Heart left ventricle (tissue), 13 donors: Measurements from ENCODE around the gene CWC27.

Experiments used
- POLR2A ChIP-seq, 2 donors: fragments of 450-650 bp; IDR thresholded peaks; one replicate each; pipeline ENCODE4 v1.6.1; 2017; ENCODE audit warnings: antibody characterized with exemption in 2 of 2, mild to moderate bottlenecking in 2 of 2, moderate library complexity in 2 of 2
- TF ChIP-seq, protein P1 (sequence below), 12 donors: fragments of 200-600 bp; sonication (generic) in 4 of 12; IDR thresholded peaks; one replicate each; pipeline versions ENCODE4 v1.5.0 to v1.8.0; 2018 to 2022; ENCODE audit warnings: antibody characterized with exemption in 12 of 12, mild to moderate bottlenecking in 5 of 12
- donor health status: ischemic (EF 13 %, LVEDD 7.1; RV severe dilation, severe dysfunction).
- donor health status: DM: no; HTN: yes; CAD: no.
- donor health status: DM: no; HTN: no; CAD: no.
- donor health status: ischemic (EF 25% LVEDD 6.9; RV normal size, moderate dysfunction).
- donor health status: ischemic (EF 25% LVEDD 5.7; RV mildly dilated, moderate dysfunction).
- donor health status: ischemic (EF 35%, LVEDD 5.7; RV mildly dilated, moderate dysfunction).
- donor health status: nonischemic (EF 11% LVEDD 7.7; RV severe dilation, severe dysfunction).
- donor health status: DM: yes; HTN: yes; CAD: no.
- donor health status: PGD.
- donor health status: ischemic (EF 29% LVEDD 5.4; RV normal size, mild dysfunction).
- donor health status: nonischemic (EF 23%, LVEDD 6.1; RV moderate dilation, normal function).

GRCh38 chr5:64939772-64940510 is 171.2 kb downstream of the CWC27 start:
- TF ChIP-seq, protein P1, sequence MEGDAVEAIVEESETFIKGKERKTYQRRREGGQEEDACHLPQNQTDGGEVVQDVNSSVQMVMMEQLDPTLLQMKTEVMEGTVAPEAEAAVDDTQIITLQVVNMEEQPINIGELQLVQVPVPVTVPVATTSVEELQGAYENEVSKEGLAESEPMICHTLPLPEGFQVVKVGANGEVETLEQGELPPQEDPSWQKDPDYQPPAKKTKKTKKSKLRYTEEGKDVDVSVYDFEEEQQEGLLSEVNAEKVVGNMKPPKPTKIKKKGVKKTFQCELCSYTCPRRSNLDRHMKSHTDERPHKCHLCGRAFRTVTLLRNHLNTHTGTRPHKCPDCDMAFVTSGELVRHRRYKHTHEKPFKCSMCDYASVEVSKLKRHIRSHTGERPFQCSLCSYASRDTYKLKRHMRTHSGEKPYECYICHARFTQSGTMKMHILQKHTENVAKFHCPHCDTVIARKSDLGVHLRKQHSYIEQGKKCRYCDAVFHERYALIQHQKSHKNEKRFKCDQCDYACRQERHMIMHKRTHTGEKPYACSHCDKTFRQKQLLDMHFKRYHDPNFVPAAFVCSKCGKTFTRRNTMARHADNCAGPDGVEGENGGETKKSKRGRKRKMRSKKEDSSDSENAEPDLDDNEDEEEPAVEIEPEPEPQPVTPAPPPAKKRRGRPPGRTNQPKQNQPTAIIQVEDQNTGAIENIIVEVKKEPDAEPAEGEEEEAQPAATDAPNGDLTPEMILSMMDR (IDR thresholded peaks at IDR 0.05), result no peak
- TF ChIP-seq POLR2A (IDR thresholded peaks at IDR 0.05), result no peak
